Middle frontal gyrus (tissue), 1 donor: ENCODE results near the gene KIAA1217.
"Not testable (repeated sequence)": the region's sequence is repeated elsewhere in the genome, so short reads cannot be mapped to it uniquely, and the experiment has no call there.

ENCODE experiments used
- DNase-seq: peaks from one replicate; pipeline ENCODE4 v3.0.0-alpha.2; 2015; ENCODE audit warnings: low spot score; ENCODE audit errors: extremely low spot score

The KIAA1217 gene

GRCh38 chr10:24440817-24441797 is 232.2 kb downstream of the KIAA1217 start:
- DNase-seq, result no peak

GRCh38 chr10:24442234-24442633 is 233.3 kb downstream of the KIAA1217 start:
- no peak for DNase-seq

- DNase-seq, result not testable (repeated sequence)
Observed at GRCh38 chr10:24442641-24443174, 233.8 kb downstream of the KIAA1217 start.

GRCh38 chr10:24444337-24444736 is 235.4 kb downstream of the KIAA1217 start:
- DNase-seq, result no peak

GRCh38 chr10:24445958-24446357 is 237.0 kb downstream of the KIAA1217 start:
- not testable (repeated sequence) for DNase-seq

- DNase-seq, result no peak
Observed at GRCh38 chr10:24446739-24447138, 237.8 kb downstream of the KIAA1217 start.

- no peak for DNase-seq
Observed at GRCh38 chr10:24448351-24448999, 239.5 kb downstream of the KIAA1217 start.

- no peak for DNase-seq
Observed at GRCh38 chr10:24449321-24449740, 240.4 kb downstream of the KIAA1217 start.

- no peak for DNase-seq
Observed at GRCh38 chr10:24449769-24450310, 240.9 kb downstream of the KIAA1217 start.

GRCh38 chr10:24451325-24451820 is 242.4 kb downstream of the KIAA1217 start:
- DNase-seq, result no peak

GRCh38 chr10:24452030-24452429 is 243.1 kb downstream of the KIAA1217 start:
- DNase-seq, result no peak

GRCh38 chr10:24453404-24453830 is 244.5 kb downstream of the KIAA1217 start:
- no peak for DNase-seq

GRCh38 chr10:24453973-24454372 is 245.0 kb downstream of the KIAA1217 start:
- DNase-seq, result no peak

- no peak for DNase-seq
Observed at GRCh38 chr10:24455447-24455846, 246.5 kb downstream of the KIAA1217 start.

- no peak for DNase-seq
Observed at GRCh38 chr10:24456322-24456721, 247.4 kb downstream of the KIAA1217 start.

GRCh38 chr10:24457661-24458318 is 248.9 kb downstream of the KIAA1217 start:
- no peak for DNase-seq

- DNase-seq, result no peak
Observed at GRCh38 chr10:24459836-24460235, 250.9 kb downstream of the KIAA1217 start.

- no peak for DNase-seq
Observed at GRCh38 chr10:24462291-24462813, 253.4 kb downstream of the KIAA1217 start.

- no peak for DNase-seq
Observed at GRCh38 chr10:24462889-24463552, 254.1 kb downstream of the KIAA1217 start.
